Uterus (tissue), 2 donors: Measurements from ENCODE around the gene PIK3R3.

Source experiments
- POLR2A ChIP-seq, 2 donors: fragments of 450-650 bp; IDR thresholded peaks; one replicate each; pipeline ENCODE4 v1.6.1; 2016; ENCODE audit warnings: antibody characterized with exemption in 2 of 2, mild to moderate bottlenecking in 1 of 2, moderate library complexity in 1 of 2
- TF ChIP-seq, protein P1 (sequence below), 4 experiments: fragments of 200-600 bp in 2 of 4; fragments of 450-650 bp in 2 of 4; sonication (generic) in 2 of 4; IDR thresholded peaks; one replicate each; pipeline ENCODE4 v1.5.1; 2016 to 2019; ENCODE audit warnings: antibody characterized with exemption in 4 of 4, mild to moderate bottlenecking in 2 of 4, moderate library complexity in 1 of 4

DNA sequence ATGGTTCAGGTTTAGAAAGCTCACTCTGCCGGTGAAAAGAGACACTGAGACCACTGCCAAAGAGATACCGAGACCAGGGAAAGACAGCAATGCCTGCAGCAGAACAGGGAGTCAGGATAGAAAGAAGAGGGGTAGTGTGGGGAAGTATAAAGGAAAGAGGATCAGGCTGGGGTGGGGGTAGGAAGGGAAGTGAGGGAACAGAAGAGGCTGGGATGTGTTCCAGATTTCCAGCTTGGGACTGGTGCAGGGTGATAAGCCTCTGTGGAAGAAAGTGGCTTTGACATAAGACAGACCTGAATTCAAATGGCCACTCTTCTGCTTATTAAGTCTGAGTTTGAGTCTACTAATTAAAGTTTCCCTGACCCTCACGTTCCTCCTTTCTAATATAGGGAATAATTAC is 105.9 kb downstream of the PIK3R3 start:
- TF ChIP-seq, protein P1, sequence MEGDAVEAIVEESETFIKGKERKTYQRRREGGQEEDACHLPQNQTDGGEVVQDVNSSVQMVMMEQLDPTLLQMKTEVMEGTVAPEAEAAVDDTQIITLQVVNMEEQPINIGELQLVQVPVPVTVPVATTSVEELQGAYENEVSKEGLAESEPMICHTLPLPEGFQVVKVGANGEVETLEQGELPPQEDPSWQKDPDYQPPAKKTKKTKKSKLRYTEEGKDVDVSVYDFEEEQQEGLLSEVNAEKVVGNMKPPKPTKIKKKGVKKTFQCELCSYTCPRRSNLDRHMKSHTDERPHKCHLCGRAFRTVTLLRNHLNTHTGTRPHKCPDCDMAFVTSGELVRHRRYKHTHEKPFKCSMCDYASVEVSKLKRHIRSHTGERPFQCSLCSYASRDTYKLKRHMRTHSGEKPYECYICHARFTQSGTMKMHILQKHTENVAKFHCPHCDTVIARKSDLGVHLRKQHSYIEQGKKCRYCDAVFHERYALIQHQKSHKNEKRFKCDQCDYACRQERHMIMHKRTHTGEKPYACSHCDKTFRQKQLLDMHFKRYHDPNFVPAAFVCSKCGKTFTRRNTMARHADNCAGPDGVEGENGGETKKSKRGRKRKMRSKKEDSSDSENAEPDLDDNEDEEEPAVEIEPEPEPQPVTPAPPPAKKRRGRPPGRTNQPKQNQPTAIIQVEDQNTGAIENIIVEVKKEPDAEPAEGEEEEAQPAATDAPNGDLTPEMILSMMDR (IDR thresholded peaks at IDR 0.05) = no peak
- TF ChIP-seq POLR2A (IDR thresholded peaks at IDR 0.05) = no peak
